OCI-LY7 (cell line): ENCODE results near the gene OARD1. TPM values are rescaled to one million over a fixed set of nuclear protein-coding genes. Genes with fewer than 3 reads are reported as not detected.

Experiments
- BruUV-seq: library from RNA; stranded (reverse); fragments of 400-500 nt; replicated peaks from 2 replicates; lab custom pipeline; 2021; lab: Mats Ljungman, UMichigan
- CTCF ChIA-PET: fragments of 300-600 bp; sonication (Branson Sonifier 250); formaldehyde crosslinking; loops from one replicate; lab custom pipeline; 2022; ENCODE audit warnings: antibody characterized with exemption; ENCODE audit not compliant: unreplicated experiment; lab: Charles Lee
- POLR2A ChIA-PET: fragments of 300-600 bp; sonication (Branson Sonifier 250); formaldehyde crosslinking; loops from one replicate; lab custom pipeline; 2022; ENCODE audit warnings: antibody characterized with exemption; lab: Charles Lee
- DNase-seq: peaks from one replicate; pipeline ENCODE4 v3.0.0-alpha.2; 2015; ENCODE audit warnings: low spot score
- H2AFZ ChIP-seq: fragments of 200-600 bp; sonication (generic), shearing (Covaris generic); 2 replicates; pipeline ENCODE4 v1.6.1; 2014; ENCODE audit warnings: mild to moderate bottlenecking, antibody characterized with exemption, low read length, moderate library complexity
- H3K27ac ChIP-seq: fragments of 200-600 bp; sonication (generic); 2 replicates; pipeline ENCODE4 v1.5.1; 2014; ENCODE audit warnings: mixed run types, low read depth, mild to moderate bottlenecking, moderate library complexity, low read length, inconsistent platforms; ENCODE audit not compliant: poor library complexity, severe bottlenecking
- H3K36me3 ChIP-seq: fragments of 200-600 bp; sonication (generic); 2 replicates; pipeline ENCODE4 v1.6.1; 2014; ENCODE audit warnings: mild to moderate bottlenecking, antibody characterized with exemption, low read length, moderate library complexity, mixed read lengths; ENCODE audit not compliant: insufficient read depth
- H3K4me1 ChIP-seq: fragments of 200-600 bp; sonication (generic); 2 replicates; pipeline ENCODE4 v1.5.1; 2014; ENCODE audit warnings: mild to moderate bottlenecking, low read length; ENCODE audit not compliant: insufficient read depth, poor library complexity, severe bottlenecking
- H3K4me2 ChIP-seq: fragments of 200-600 bp; sonication (generic); 2 replicates; pipeline ENCODE4 v1.6.1; 2014; ENCODE audit warnings: mild to moderate bottlenecking, low read length
- H3K4me3 ChIP-seq: fragments of 200-600 bp; sonication (generic); 2 replicates; pipeline ENCODE4 v1.5.1; 2014; ENCODE audit warnings: mild to moderate bottlenecking, low read depth, low read length; ENCODE audit not compliant: poor library complexity, severe bottlenecking
- H3K79me2 ChIP-seq: fragments of 200-600 bp; sonication (generic); 2 replicates; pipeline ENCODE4 v1.6.1; 2016; ENCODE audit warnings: low read depth, mild to moderate bottlenecking, low read length, moderate library complexity, mixed read lengths; ENCODE audit not compliant: insufficient read depth
- H3K9me2 ChIP-seq: fragments of 200-600 bp; sonication (generic); 2 replicates; pipeline ENCODE4 v1.6.1; 2016; ENCODE audit warnings: mild to moderate bottlenecking, low read length, mixed read lengths; ENCODE audit not compliant: insufficient read depth
- H3K9me3 ChIP-seq: fragments of 200-600 bp; sonication (generic); 2 replicates; pipeline ENCODE4 v1.6.1; 2014; ENCODE audit warnings: mild to moderate bottlenecking, mixed run types, low read length, mixed read lengths
- H4K20me1 ChIP-seq: fragments of 200-600 bp; sonication (generic); 2 replicates; pipeline ENCODE4 v1.6.1; 2014; ENCODE audit warnings: mild to moderate bottlenecking, antibody characterized with exemption, low read length, moderate library complexity, mixed read lengths; ENCODE audit not compliant: insufficient read depth
- CTCF ChIP-seq: fragments of 200-600 bp; sonication (generic); conservative IDR thresholded peaks from 2 replicates; pipeline ENCODE4 v1.5.1; 2014; ENCODE audit warnings: mild to moderate bottlenecking, antibody characterized with exemption, low read length, moderate library complexity, mixed read lengths
- EZH2phosphoT487 ChIP-seq: fragments of 200-600 bp; sonication (generic); IDR thresholded peaks from 2 replicates; pipeline ENCODE4 v1.6.1; 2018; ENCODE audit warnings: low read depth, borderline replicate concordance, mild to moderate bottlenecking, mixed run types, antibody characterized with exemption, low read length, moderate library complexity, mixed read lengths
- intact Hi-C: fragments of 100-400 bp; cut with micrococcal nuclease; formaldehyde crosslinking; loops from one replicate; pipeline ENCODE4 v1.10.0; 2022; ENCODE audit not compliant: unreplicated experiment
- total RNA-seq, 2 experiments: library from RNA; depleted of rRNA in 1 of 2; stranded (reverse); fragments of >200 nt in 1 of 2; shearing (Covaris generic) in 1 of 2; gene quantifications; 2 replicates each; pipeline ENCODE4 v1.2.3, GENCODE V29; 2014 to 2022

The OARD1 gene
- total RNA-seq, 2 experiments from 2014 or later: 21.0 to 41.6 TPM

GRCh38 chr6:41045664-41046063 lies 26.5 kb downstream of the OARD1 start:
- Histone ChIP-seq H3K27ac (no peak overlapping the region), H3K4me2 (no peak overlapping the region), H3K4me3 (no peak overlapping the region), H3K4me1 (no peaks in the 10 kb centered on the region), H2AFZ (no peak overlapping the region), H3K36me3 (no peaks in the 10 kb centered on the region), H3K9me2 (no peaks in the 10 kb centered on the region), H3K79me2 (no peaks in the 10 kb centered on the region), H4K20me1 (no peaks in the 10 kb centered on the region), H3K9me3 (no peaks in the 10 kb centered on the region)
- no peak for DNase-seq
- TF ChIP-seq CTCF (no peak), EZH2phosphoT487 (no peak)
- BruUV-seq: no TSS peak
- intact Hi-C loops: no loop called here
- ChIA-PET POLR2A (interaction anchor here (0.6 to 1.6 kb wide), 2 partner anchors 10 to 16 kb away, joined by 4 to 5 read pairs; no protein-coding TSS in a partner anchor), CTCF (no interaction called here)

GRCh38 chr6:41043151-41043550 lies 29.0 kb downstream of the OARD1 start:
- no TSS peak for BruUV-seq
- CTCF ChIA-PET: no interaction called here

More at GRCh38 chr6:41043151-41043550, 29.0 kb downstream of the OARD1 start:
- Histone ChIP-seq H3K4me2 (no peak overlapping the region), H3K4me1 (no peaks in the 10 kb centered on the region), H3K9me2 (no peaks in the 10 kb centered on the region), H3K79me2 (no peaks in the 10 kb centered on the region), H3K9me3 (no peaks in the 10 kb centered on the region), H4K20me1 (no peaks in the 10 kb centered on the region), H3K27ac (no peak overlapping the region), H3K4me3 (no peak overlapping the region), H3K36me3 (no peaks in the 10 kb centered on the region), H2AFZ (no peak overlapping the region)
- intact Hi-C loops: no loop called here
- no peak for DNase-seq
- POLR2A ChIA-PET: no interaction called here
- no peak for TF ChIP-seq EZH2phosphoT487
- TF ChIP-seq CTCF: no peak
